HepG2 (cell line): ENCODE data around the gene TMEM270. TPM values are rescaled to one million over a fixed set of nuclear protein-coding genes. Genes with fewer than 3 reads are reported as not detected.

Experiments used
- DRAP1 ChIP-seq: IDR thresholded peaks from 2 replicates; pipeline ENCODE4 v1.6.1; 2016; ENCODE audit warnings: missing genetic modification reagents, missing compliant biosample characterization
- GLMP ChIP-seq: sonication (generic); formaldehyde crosslinking; IDR thresholded peaks from 2 replicates; pipeline ENCODE4 v1.9.0; 2021; ENCODE audit warnings: missing genetic modification reagents, mild to moderate bottlenecking, borderline replicate concordance
- HMGXB4 ChIP-seq, 2 experiments: sonication (generic) in 1 of 2; formaldehyde crosslinking in 1 of 2; IDR thresholded peaks; 2 replicates each; pipeline versions ENCODE4 v1.4.0 to v1.6.1; 2018 to 2020; ENCODE audit warnings: missing genetic modification reagents in 2 of 2, borderline replicate concordance in 1 of 2, low read depth in 1 of 2, mild to moderate bottlenecking in 1 of 2, missing biosample characterization in 1 of 2
- JUN ChIP-seq: sonication (generic); formaldehyde crosslinking; IDR thresholded peaks from 2 replicates; pipeline ENCODE4 v1.4.0; 2020; ENCODE audit warnings: mild to moderate bottlenecking, missing genetic modification reagents
- MED8 ChIP-seq: sonication (generic); formaldehyde crosslinking; IDR thresholded peaks from 2 replicates; pipeline ENCODE4 v1.8.1; 2023; ENCODE audit warnings: mild to moderate bottlenecking, missing genetic modification reagents; ENCODE audit not compliant: insufficient replicate concordance
- NFIC ChIP-seq: IDR thresholded peaks from 2 replicates; pipeline ENCODE4 v1.6.1; 2012; ENCODE audit warnings: mild to moderate bottlenecking, low read length, inconsistent platforms
- PAWR ChIP-seq: sonication (generic); formaldehyde crosslinking; IDR thresholded peaks from 2 replicates; pipeline ENCODE4 v1.4.0; 2020; ENCODE audit warnings: missing genetic modification reagents, mild to moderate bottlenecking, borderline replicate concordance
- PRPF4 ChIP-seq: fragments of 200-400 bp; formaldehyde crosslinking; IDR thresholded peaks from 2 replicates; pipeline ENCODE4 v1.6.1; 2016; ENCODE audit warnings: low read length, low read depth; ENCODE audit not compliant: poor library complexity, severe bottlenecking
- RCOR2 ChIP-seq: IDR thresholded peaks from 2 replicates; pipeline ENCODE4 v1.6.1; 2016; ENCODE audit warnings: missing biosample characterization, missing genetic modification reagents
- RFX3 ChIP-seq: IDR thresholded peaks from 2 replicates; pipeline ENCODE4 v1.6.1; 2016; ENCODE audit warnings: missing biosample characterization, missing genetic modification reagents
- SSRP1 ChIP-seq: IDR thresholded peaks from 2 replicates; pipeline ENCODE4 v1.6.1; 2016; ENCODE audit warnings: control low read depth
- THAP11 ChIP-seq: IDR thresholded peaks from 2 replicates; pipeline ENCODE4 v1.6.1; 2016; ENCODE audit warnings: missing biosample characterization, missing genetic modification reagents
- ZFP91 ChIP-seq: sonication (generic); formaldehyde crosslinking; IDR thresholded peaks from 2 replicates; pipeline ENCODE4 v1.9.0; 2022; ENCODE audit warnings: missing genetic modification reagents, mild to moderate bottlenecking, borderline replicate concordance
- ZNF121 ChIP-seq: sonication (generic); formaldehyde crosslinking; IDR thresholded peaks from 2 replicates; pipeline ENCODE4 v1.5.0; 2020; ENCODE audit warnings: mild to moderate bottlenecking, missing genetic modification reagents
- ZNF276 ChIP-seq: sonication (generic); formaldehyde crosslinking; IDR thresholded peaks from 2 replicates; pipeline ENCODE4 v1.4.0; 2020; ENCODE audit warnings: mild to moderate bottlenecking, low read depth, missing genetic modification reagents
- ZNF580 ChIP-seq: IDR thresholded peaks from 2 replicates; pipeline ENCODE4 v1.6.1; 2016; ENCODE audit warnings: low read depth, borderline replicate concordance
- ZXDC ChIP-seq: sonication (generic); formaldehyde crosslinking; IDR thresholded peaks from 2 replicates; pipeline ENCODE4 v1.5.0; 2020; ENCODE audit warnings: mild to moderate bottlenecking, missing genetic modification reagents
- polyA plus RNA-seq, 8 experiments: library from polyadenylated mRNA; depleted of rRNA in 3 of 8; stranded (reverse) in 7 of 8; unstranded in 1 of 8; fragments of >200 nt; fragmentation: Illumina TruSeq in 4 of 8; extraction: Trizol in 4 of 8; gene quantifications; 2 replicates each; pipeline versions ENCODE4 v1.2.1 to v1.2.3, GENCODE V29; 2011 to 2016; ENCODE audit warnings: low read depth in 4 of 8, missing spikeins in 1 of 8, mixed read lengths in 1 of 8; ENCODE audit not compliant: insufficient read depth in 1 of 8
- total RNA-seq, 5 experiments: library from RNA; depleted of rRNA; stranded (reverse); fragments of >200 nt; fragmentation: Illumina TruSeq; extraction: Trizol; gene quantifications; 2 replicates each; pipeline ENCODE4 v1.2.3, GENCODE V29; 2016; ENCODE audit warnings: low read depth in 1 of 5

Gene TMEM270
- total and polyA plus RNA-seq, 2 of the 13 experiments (the other 11 are each of a cell fraction or from before 2014, with no cell fraction given) = not detected

GRCh38 chr7:73830681-73831583 lies 30.0 kb upstream of the TMEM270 start, which contains the start of gene CLDN4 (continued):
- TF ChIP-seq JUN (CRISPR knock-in tag) = no peak
- no peak for TF ChIP-seq GLMP (CRISPR knock-in tag)
- TF ChIP-seq ZNF580 (CRISPR knock-in tag) = no peak
- 0 out of 4 replicates have a peak, but pooled peaks of 1 of the 2 experiments have one; percentile 47 for TF ChIP-seq HMGXB4 (CRISPR knock-in tag; IDR thresholded peaks at IDR 0.05; ENCODE audit: borderline replicate concordance in 1 of 2, low read depth in 1 of 2)
- TF ChIP-seq PAWR (CRISPR knock-in tag) = no peak
- no peak for TF ChIP-seq THAP11
- no peak for TF ChIP-seq RCOR2
- TF ChIP-seq NFIC = no peak
- TF ChIP-seq RFX3 = no peak
- TF ChIP-seq ZXDC (CRISPR knock-in tag) = no peak
- TF ChIP-seq ZFP91 (CRISPR knock-in tag) = 0 out of 2 replicates have a peak, but pooled peaks have one; percentile 76
- TF ChIP-seq ZNF276 = no peak
- TF ChIP-seq SSRP1 (CRISPR knock-in tag) = no peak
- peak; percentile 99 for TF ChIP-seq DRAP1 (CRISPR knock-in tag)
- peak; percentile 94 for TF ChIP-seq ZNF121 (CRISPR knock-in tag)
- no peak for TF ChIP-seq PRPF4
- TF ChIP-seq MED8 (CRISPR knock-in tag) = peak; percentile 45
